Neural cell (in vitro differentiated cells): ENCODE measurements around the gene TMEM123.

Experiments used
- EZH2 ChIP-seq: fragments of 200-600, 300-800 bp; shearing (Covaris generic), sonication (generic); IDR thresholded peaks from 2 replicates; pipeline ENCODE4 v1.6.1; 2014; ENCODE audit warnings: antibody characterized with exemption, low read length, borderline replicate concordance, mild to moderate bottlenecking; ENCODE audit not compliant: insufficient read depth, poor library complexity, severe bottlenecking
- SMC3 ChIP-seq: fragments of 450-650 bp; conservative IDR thresholded peaks from 2 replicates; pipeline ENCODE4 v1.6.1; 2014; ENCODE audit warnings: antibody characterized with exemption, mild to moderate bottlenecking, moderate library complexity; ENCODE audit not compliant: poor library complexity

- TF ChIP-seq SMC3 (no peak), EZH2 (no peak)
These were observed 44.7 kb downstream of the TMEM123 start for GRCh38 chr11:102407901-102408300.
